AG20443 (cell line): Measurements from ENCODE around the gene IFI35.
"Not testable (repeated sequence)": the region's sequence is repeated elsewhere in the genome, so short reads cannot be mapped to it uniquely, and the experiment has no call there.

Source experiments
- DNase-seq: peaks from one replicate; pipeline ENCODE4 v3.0.0; 2012; ENCODE audit warnings: low spot score, mixed read lengths

Gene IFI35

DNA sequence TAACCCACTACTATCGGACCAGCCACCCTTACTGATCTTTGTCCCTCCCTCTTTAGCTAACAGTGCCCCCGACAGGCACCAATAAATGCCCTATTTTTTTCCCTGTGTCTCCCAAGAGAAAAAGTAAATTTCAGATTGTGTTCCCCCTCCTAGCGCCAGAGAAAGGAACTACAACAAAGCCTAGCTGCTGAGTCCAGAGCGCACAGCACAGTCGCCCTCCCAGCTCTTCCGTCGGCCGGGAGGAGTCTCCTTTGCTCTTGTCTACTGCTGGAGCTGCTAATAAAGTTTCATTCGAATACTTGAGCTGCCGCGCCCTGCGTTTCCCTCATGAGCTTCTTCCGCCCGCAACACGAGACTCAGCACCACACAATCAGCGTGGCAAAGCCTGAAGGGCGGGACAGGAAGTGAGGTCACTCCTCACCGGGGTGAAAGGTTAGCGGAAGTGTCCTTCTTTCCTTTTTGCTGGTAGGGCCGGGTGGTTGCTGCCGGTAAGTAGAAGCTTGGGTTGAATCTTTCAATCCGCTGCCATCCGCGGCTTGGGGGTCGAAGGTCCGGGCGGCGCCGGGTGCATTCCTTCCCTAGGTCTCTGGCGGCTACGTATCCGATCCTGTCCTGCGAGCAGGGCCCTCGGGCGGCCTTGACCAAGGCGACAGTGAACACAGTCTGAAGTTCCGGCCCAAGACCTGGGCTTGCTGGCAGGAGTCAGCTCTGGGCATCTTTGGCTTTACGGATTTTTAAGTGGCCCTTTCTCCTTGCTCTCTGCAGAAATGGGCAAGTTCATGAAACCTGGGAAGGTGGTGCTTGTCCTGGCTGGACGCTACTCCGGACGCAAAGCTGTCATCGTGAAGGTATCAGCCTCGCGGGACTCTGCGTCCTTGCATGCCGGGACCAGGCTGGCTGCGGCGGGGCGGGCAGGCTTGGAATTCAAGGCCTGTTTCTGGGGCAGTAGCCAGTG is 8.3 kb upstream of the IFI35 start, which contains the start of gene RPL27:
RPL27 (plus strand) TSS at position 436 of the 955 bp plus-strand sequence; CDS start at position 768, 332 bp downstream.
- peak; percentile 96 for DNase-seq

DNA sequence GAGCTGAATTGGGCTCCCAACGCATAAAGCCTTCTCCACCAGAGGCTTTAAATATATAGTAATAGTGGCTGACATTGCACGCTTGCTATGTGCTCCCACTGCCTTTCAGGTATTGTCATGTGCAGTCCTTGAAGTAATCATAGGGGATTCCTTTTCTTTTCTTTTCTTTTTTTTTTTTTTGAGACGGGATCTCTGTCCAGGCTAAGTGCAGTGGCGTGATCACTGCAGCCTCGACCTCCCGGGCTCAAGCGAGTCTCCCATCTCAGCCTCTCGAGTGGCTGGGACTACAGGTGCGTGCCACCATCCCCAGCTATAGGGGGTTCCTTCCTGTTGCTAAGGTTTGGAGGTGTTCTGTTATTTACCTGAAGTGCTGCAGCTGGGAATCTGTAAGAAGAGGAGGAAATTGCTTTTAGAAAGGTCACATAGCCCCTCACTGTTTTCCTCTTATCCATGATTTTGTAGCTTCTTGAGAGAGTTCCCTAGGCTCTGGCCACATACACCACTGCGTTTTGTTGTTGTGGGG is 7.5 kb upstream of the IFI35 start:
- no peak for DNase-seq

DNA sequence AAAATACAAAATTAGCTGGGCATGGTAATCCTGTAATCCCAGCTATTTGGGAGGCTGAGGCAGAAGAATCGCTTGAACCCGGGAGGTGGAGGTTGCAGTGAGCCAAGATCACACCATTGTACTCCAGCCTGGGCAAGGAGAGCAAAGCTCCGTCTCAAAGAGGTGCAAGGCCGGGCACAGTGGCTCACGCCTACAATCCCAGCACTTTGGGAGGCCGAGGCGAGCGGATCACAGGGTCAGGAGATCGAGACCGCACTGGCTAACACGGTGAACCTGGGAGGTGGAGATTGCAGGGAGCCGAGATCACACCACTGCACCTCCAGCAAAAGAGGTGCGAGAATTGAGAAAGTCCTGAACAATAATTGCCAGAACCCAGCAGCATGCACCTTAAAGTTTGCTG is 5.7 kb upstream of the IFI35 start:
- DNase-seq, result not testable (repeated sequence)

DNA sequence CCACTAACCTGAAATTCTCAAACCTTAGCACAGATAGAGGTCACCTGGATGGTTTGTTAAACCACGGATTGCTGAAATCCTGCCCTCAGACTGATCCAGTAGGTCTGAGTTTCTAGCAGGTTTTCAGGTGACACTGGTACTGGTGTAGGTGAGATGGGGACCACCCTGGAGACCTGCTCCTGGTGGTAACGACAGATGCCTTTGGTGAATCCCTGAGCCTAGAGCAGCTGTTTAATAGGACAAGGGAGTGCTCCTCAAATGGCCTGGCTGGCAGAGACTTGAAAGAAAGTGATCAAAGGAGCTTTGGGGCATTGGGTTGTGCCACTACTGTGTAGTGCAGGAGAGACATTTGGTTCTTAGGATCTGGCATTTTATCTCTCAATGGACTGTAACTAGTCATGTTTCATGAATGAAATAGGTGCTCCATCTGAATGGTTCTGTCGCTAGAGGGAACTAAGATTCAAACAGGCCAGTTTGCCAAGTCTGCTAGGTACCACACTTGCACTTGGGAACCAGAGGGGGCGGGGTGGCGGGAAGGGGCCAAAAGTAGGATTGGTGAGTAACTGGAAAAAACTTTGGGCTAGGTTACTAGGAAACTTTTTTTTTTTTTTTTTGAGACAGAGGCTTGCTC is 2.9 kb upstream of the IFI35 start:
- DNase-seq, result peak; percentile 41

DNA sequence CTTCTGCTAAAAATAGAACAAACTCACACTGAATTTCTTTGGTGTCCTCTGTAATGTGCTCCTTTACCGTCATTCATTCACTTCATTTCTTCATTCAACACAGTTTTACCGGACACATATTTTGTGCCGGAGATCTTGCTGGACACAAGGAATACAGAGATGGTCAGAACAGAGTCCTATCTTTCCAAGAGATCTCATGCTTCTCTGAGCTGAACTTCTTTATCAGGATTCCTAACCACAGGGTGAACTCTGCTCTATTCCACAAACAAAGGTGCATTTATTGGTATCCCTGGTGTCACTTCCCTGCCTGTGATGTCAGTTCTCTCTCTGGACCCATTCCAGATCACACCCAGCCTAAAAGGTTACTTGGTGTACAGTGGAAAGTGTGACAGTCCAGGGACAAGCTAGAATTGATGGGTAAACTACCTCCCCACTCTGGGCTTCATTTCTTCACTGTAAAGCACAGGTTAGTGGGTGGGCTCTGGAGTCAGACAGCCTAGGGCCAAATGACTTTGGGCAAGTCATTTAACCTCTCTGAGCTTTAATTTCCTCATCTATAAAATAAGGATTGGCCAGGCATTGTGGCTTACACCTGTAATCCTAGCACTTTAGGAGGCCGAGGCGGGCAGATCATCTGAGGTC is 4.2 kb downstream of the IFI35 start:
- no peak for DNase-seq

DNA sequence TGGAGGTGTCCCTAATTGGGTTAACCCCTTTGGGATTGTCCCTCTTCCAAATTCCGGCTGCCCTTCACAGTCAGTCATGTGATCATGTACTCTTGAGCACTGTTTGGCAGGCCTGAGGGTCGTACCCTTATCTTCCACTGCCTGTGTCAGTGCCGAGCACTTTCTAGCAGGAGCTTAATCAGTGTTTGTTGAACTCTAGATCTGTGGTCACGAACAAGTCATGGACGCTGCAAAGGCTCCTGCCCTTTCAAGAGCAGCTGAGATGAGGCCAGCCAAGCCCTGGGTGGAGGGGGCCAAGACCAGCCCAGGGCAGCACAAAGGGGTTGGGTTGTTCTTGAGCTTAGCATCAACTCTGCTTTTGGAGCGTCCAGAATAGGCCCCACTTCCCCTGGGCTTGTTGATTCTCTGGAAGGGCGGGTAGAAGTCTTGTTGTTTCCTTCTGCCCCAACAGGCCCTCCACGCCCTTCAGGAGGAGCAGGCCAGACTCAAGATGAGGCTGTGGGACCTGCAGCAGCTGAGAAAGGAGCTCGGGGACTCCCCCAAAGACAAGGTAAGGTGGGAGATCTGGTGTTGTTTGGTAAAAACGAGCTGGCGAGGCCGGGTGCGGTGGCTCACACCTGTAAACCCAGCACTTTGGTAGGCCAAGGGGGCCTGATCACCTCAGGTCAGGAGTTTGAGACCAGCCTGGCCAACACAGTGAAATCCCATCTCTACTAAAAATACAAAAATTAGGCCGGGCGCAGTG is 5.3 kb downstream of the IFI35 start:
- DNase-seq, result peak; percentile 5

DNA sequence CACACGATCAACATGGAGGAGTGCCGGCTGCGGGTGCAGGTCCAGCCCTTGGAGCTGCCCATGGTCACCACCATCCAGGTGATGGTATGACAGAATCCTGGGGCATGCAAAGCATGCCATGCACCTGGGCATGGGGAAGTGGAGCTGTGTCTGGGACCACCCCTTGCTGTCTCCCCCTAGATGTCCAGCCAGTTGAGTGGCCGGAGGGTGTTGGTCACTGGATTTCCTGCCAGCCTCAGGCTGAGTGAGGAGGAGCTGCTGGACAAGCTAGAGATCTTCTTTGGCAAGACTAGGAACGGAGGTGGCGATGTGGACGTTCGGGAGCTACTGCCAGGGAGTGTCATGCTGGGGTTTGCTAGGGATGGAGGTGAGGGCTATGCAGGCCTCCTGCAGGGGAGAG is 6.7 kb downstream of the IFI35 start:
- DNase-seq, result peak; percentile 3

DNA sequence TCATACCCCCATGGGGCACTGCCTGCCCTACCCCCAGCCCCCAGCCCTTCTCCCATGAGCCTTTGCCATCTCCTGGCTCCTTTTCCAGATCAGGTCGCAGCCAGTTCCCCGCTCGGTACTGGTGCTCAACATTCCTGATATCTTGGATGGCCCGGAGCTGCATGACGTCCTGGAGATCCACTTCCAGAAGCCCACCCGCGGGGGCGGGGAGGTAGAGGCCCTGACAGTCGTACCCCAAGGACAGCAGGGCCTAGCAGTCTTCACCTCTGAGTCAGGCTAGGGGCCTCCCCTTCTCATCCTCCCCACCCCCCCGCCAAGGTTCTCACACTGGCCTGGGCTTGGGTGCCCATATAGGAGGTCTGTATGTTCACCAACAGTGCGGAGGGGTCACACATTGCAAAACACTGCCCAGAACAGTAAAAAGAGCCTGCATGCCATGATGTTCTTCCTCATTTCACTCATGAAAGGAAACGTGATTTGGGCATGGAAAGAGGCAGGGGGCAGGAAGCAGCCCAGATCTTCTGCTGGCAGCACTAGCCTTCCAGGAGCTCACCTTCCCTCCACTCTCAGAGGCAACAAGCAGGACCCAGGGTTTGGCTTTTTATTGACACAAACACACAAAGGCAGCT is 7.5 kb downstream of the IFI35 start:
- peak; percentile 8 for DNase-seq

DNA sequence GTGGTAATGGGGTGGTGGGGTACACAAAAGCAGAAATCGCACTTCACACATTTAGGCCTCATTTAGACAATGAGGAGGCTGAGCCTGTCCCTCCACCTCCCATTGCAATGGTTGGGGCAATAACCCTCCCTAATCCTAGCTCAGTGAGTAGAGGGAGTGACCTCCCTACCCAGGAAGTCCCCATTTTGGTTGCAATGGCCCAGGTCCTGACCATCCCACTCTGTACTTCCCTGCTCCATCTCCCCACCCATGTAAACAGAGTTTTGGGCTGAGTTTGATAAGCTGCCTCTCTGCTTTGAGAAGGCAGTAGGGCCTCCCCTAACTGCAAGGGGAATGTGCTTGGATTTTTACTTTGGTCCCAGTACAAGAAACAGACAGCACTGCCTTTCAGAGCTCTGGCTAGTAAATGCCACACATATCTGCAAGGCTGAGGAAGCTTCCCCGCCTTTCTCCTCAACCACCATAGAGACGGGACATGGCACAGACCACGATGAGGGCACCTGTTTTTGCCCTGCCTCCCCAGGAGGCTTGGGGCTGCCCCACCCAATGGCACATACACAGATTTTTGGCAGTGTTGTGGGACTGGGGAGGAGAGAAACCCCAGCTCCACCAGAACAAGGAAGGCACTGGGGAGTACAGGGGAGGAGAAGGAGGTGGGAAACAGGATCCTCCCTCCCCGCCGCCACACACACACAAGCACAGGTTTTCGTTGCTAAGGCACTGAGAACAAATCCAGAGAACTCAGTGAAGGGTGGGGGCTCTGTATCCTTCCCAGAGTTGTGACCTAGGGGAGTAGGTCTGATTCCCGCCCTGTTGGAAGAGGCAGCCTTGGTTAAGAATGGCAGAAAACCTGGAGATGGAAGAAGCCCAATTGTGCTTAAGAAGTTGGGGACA is 8.3 kb downstream of the IFI35 start:
- DNase-seq, result peak; percentile 4

DNA sequence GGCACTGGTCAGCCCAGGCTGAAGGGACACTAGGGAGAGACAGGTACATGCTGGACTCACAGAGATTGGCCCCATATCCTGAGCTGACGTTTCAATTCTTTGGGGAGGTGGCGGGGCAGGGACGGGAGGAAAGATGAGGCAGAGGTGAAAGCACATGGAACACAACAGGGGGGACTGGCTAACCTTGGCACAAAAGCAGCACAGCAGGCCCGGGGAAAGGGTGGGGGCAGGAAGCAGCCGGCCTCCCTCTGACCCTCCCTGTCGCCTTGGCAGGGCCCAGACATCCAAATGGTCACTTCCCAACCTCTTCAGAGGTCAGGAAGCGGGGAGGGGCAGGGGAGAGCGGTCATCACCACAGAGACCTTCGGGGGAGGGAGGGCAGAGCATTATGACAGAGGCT is 9.0 kb downstream of the IFI35 start:
- DNase-seq, result peak; percentile 24

DNA sequence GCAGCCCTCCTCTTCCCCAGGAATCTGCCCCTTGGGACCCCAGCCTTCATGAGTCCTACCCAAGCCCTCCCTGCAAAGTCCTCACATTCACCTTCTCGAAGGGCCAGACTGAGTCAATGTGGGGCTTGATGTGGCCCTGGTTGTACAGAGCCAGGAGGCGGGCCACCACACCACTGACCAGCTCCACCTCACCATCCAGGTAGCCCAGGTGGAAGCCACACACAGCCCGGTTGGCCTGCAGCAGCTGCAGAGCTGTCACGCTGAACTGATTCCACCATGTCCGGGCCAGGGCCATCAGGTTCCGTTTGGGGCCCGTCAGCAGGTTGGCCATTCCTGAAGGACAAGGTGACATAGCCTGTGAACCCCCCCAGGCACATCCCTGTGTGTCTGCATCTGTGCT is 9.6 kb downstream of the IFI35 start:
- DNase-seq, result no peak

DNA sequence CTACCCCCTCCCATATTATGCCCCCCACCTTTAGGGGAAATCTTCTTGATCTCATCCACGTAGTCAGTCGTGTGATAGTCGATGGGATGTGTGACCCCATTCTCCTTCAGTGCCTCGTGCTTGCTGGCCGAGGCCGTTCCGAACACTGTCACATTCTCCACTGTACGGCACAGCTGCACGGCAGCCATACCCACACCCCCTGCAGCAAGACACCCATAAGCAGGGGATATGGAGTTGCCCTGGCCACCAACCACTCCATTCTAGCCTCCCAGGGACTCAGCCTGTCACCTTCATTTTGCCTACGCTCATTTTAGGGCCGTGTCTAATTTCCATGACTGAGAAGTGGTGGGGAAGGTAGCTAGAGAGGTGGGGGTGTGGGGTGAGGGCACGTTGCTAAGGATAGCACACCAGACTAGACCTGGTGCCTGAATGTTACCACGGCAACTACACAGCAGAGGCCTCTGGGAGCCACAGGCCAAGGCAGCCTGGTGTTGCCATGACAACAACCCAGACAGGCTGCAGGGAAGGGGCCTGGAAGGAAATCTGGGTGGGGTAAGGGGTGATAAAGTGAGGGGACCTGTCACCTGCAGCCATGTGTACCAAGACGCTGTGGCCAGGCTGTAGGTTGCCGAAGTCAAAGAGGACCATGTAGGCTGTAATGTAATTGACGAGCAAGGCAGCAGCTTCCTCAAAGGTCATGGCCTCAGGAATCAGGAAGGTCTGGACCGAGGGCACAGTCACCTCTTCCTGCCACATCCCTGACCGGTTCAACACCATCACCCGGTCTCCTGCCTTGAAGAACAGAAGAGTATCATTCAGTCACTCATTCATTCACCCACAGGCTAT is 11.6 kb downstream of the IFI35 start:
- DNase-seq, result peak; percentile 5

DNA sequence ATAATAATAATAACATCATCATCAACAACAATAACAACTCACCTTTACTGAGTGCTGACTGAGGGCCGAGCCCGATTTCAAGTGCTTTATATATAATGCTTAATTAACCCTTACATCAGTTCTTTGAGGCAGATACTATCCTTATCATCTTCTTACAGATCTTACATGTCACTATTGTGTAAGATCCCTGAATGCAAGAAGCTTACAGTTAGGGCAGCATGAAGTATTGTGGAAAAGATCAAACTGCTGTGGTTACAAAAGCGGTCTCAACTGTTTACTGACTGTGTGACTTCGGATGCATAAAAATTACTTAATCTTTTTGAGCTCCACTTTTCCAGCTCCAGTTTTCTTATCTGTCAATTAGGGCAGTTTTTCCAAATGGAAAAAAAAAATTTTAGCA is 12.3 kb downstream of the IFI35 start:
- DNase-seq, result no peak

DNA sequence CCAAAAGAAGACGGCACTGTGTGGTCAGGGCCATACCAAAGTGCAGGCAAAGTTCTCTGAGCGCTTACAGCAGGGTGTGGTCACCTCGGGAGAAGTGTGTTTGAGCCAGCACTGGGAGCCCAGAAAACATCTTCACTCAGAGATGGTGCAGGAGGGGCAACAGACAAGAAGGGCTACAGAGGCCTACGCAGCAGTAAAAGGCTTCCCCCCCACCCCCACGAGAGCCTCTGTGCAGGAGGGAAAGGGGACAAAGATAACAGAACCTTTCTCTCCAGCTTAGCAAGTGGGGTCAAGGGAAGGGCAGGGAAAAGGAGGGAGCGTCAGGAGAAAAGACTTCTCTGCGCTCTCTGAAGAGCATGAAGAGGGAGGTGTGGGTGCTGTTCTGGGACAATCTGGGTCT is 12.8 kb downstream of the IFI35 start:
- DNase-seq, result peak; percentile 55

DNA sequence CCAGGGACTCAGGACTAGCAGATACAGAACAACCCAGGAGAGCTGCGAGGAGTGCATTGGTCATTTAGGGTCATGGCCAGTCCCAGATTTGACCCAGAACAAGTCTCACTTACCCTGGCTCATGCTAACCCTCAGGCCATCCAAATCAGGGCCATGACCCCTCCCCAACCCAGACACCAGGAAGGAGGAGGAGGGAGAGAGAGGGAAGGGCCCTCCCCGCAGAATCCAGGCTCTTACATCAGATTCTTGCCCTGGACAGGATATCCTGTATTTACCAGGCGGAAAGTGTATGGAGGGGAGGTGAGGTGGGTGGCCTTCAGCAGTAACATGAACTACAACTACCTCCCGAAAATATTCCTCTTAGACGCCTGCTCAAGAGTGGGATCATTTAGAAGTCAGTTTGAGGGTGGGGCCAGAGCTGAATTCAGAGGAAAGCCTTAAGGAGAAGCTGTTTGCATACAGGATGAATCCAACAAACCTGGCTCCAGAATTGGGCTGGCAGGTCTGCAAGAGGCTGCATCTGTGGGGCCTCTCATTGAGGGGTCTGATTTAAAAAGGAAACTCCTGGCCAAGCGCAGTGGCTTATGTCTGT is 13.5 kb downstream of the IFI35 start:
- DNase-seq, result no peak

DNA sequence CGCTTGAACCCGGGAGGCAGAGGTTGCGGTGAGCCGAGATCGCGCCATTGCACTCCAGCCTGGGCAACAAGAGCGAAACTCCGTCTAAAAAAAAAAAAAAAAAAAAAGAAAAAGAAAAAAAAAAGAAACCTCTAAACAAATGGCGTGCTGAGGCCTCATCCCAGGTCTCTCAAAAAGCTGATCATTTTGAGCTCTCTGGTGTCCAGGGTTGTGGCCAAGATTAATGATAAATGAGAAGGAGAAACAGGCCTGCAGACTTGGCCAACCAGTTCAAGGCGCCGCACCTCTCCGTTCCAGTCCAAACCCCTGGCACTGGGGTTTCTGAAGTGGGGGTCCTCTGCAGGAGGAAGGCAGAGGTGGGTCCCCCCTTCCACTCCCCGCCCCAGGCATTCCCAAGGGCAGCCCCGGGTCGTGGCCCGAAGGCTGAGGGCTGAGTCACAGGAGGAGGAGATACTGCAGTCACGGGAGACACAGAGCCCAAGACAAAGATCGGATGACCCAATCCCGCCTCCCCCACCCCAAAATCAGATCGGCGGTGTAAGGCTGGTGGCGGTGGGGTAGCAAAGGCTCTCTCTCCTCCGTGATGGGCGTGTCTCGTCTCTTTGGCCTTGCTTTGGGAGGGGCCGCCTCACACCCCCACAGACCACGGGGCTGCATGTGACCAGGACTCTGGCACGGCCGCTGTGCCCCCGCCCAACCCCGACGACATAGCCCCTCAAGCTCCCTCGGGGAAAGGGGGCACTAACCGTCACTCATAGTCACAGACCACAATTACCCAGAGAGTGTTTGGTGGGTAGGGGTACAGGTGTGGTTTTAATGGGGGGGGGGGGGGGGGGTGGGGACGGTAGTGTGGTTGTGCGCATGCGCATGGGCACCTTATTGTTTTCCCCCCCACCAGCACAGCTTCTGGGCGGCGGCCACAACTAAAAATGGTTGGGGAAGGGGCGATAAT is 14.5 kb downstream of the IFI35 start:
- DNase-seq, result peak; percentile 91

DNA sequence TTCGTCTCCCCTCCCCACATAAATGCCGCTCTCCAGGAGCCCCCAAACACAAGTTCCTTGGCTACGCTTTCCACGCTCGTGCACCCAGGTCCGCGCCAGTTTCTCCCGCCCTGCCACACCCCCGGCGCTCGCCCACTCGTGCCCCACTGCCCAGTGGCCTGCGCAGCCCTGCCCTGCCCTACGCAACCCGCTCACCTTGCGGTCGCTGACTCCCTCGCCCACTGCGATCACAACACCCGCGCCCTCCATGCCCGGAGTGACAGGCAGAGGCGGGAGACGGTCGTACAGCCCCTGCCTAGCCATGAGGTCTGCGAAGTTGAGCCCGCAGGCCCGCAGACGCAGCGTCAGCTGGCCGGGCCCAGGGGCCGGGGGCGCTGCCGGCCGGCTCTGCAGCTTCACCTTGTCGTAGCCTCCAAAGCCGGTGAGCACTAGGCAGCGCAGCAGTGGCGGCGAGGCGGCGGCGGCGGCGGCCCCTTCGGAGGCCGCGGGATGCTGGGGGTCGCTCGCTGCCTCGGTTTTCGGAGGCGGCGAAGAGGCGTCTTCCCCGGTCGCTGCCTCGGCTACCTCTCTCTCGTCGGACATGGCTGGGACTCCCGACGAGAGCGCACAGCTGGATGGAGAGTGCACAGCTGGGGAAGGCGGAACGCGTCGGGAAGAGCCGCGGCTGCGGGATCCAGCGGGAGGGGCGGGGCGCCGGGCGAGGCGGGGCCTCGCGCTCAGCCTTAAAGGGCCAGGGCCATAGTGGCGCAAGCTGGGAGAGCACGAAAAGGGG is 15.3 kb downstream of the IFI35 start, which contains the start of gene VAT1:
VAT1 (minus strand) TSS at position 645 of the 772 bp plus-strand sequence; CDS start at position 582, 63 bp downstream.
- DNase-seq, result peak; percentile 91
